ENCODE data around the gene MKLN1. TPM values are rescaled to one million over a fixed set of nuclear protein-coding genes. Genes with fewer than 3 reads are reported as not detected.
A peak's percentile ranks its signal among the peaks of the same experiment; 100 is the strongest.

Gene MKLN1
- total and polyA plus RNA-seq, 2 of the 13 experiments (the other 11 are each of a cell fraction or from before 2014, with no cell fraction given), result 33.6 to 43.5 TPM

DNA sequence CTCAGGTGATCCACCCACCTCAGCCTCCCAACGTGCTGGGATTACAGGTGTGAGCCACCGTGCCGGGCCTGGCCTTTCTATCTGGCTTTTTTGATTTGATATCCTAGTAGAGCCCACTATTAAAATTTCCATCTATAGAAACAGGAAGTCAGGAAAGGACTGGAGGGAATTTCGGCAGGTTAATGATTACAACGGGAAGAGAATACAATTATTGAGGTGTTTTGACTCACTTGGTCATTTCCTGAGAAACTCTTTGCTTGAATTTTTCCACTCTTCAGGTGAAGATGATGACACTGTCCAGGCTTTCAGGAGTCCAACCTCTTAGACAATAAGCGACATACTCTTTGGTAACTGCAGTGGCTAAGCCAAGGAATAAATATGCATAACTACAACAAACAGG is 1.1 kb upstream of the MKLN1 start (continued):
- TF ChIP-seq FOXO1 (CRISPR knock-in tag; IDR thresholded peaks at IDR 0.05), result no peak
- peak; percentile 33; the same call in 1 of the 2 replicates for TF ChIP-seq MIER2 (CRISPR knock-in tag; IDR thresholded peaks at IDR 0.05)
- TF ChIP-seq ZNF713 (CRISPR knock-in tag; IDR thresholded peaks at IDR 0.05), result 0 out of 2 replicates have a peak, but pooled peaks have one; percentile 20
- TF ChIP-seq ETV5 (CRISPR knock-in tag; IDR thresholded peaks at IDR 0.05; ENCODE audit: borderline replicate concordance), result peak; percentile 33; the same call in 1 of the 2 replicates
- 0 out of 2 replicates have a peak, but pooled peaks have one; percentile 22 for TF ChIP-seq CEBPG (CRISPR knock-in tag; IDR thresholded peaks at IDR 0.05)
- TF ChIP-seq, protein P1, sequence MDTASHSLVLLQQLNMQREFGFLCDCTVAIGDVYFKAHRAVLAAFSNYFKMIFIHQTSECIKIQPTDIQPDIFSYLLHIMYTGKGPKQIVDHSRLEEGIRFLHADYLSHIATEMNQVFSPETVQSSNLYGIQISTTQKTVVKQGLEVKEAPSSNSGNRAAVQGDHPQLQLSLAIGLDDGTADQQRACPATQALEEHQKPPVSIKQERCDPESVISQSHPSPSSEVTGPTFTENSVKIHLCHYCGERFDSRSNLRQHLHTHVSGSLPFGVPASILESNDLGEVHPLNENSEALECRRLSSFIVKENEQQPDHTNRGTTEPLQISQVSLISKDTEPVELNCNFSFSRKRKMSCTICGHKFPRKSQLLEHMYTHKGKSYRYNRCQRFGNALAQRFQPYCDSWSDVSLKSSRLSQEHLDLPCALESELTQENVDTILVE (CRISPR knock-in tag; IDR thresholded peaks at IDR 0.05), result 0 out of 2 replicates have a peak, but pooled peaks have one; percentile 53
- peak; percentile 29; the same call in 1 of the 2 replicates for TF ChIP-seq ZFP82 (CRISPR knock-in tag; IDR thresholded peaks at IDR 0.05; ENCODE audit: borderline replicate concordance)
- TF ChIP-seq JARID2 (CRISPR knock-in tag; IDR thresholded peaks at IDR 0.05; ENCODE audit: insufficient replicate concordance), result no peak
- TF ChIP-seq ZNF557 (CRISPR knock-in tag; IDR thresholded peaks at IDR 0.05), result no peak

DNA sequence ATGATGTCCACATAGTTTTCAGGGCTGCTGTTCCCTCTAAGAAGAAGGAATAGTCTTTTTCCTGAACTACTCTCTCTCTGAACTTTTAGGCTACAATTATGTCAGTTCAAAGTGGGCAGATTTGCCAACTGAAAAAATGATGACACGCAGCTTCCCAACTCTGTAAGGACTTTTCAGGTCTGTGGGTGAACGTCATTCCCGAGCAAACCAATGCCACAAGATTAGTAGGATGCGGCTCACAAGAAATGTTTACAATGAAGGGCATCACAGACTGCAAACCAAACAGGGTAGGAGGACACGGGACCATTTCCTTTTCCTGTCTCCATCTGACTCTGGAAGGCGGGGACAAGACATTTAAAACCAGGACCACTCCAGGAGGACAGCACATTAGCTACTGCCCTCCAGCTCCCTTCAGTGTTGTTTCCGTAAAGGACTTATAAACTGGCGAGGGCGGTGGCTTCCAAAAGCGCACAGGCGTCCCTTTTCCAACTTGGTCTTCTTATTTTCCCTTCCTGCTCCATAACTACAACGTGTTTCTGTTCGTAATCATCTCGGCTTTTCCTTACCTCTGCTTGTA is 539 bp upstream of the MKLN1 start:
- WGBS (ENCODE audit: low lambda C conversion rate), result 1% methylated on average over 14 of the region's 14 CpGs
- Histone ChIP-seq H2AFZ (ENCODE audit: low read length) (peak overlapping the region; percentile 89), H3K9me3 (ENCODE audit: low read length) (no peaks in the 10 kb centered on the region), H3K36me3 (replicated peaks in 1 of 2; ENCODE audit: control insufficient read depth in 1 of 2, insufficient read depth in 2 of 2, low read length in 2 of 2) (no peaks in the 10 kb centered on the region), H3K4me3 (replicated peaks in 1 of 3; ENCODE audit: insufficient read depth in 1 of 3, low read depth in 2 of 3, low read length in 3 of 3) (peak overlapping the region; percentile 92 to 100 (median 99)), H3K9ac (ENCODE audit: insufficient read depth, low read depth, low read length) (peak overlapping the region; percentile 100), H3K4me2 (ENCODE audit: low read depth, low read length) (peak overlapping the region; percentile 96), H3K27me3 (ENCODE audit: control insufficient read depth in 1 of 2, insufficient read depth in 2 of 2, low read length in 2 of 2) (no peaks in the 10 kb centered on the region; a peak in 1 of 5 replicates), H3K27ac (ENCODE audit: extremely low read length, insufficient read depth, low read length) (peak overlapping the region; percentile 98), H3K4me1 (ENCODE audit: insufficient read depth, low read length) (peaks cover 62% of the 10 kb centered on the region), H3K79me2 (ENCODE audit: insufficient read depth, low read length) (peaks cover 49% of the 10 kb centered on the region), H4K20me1 (ENCODE audit: insufficient read depth, low read length) (peaks cover 37% of the 10 kb centered on the region)
- TSS peak; percentile 72 for BruUV-seq (replicated peaks)
- intact Hi-C loops (cut with micrococcal nuclease; ENCODE audit: unreplicated experiment), result loop anchor here (2.0 to 5.0 kb wide), 2 partner anchors 216 to 260 kb away; no protein-coding TSS in a partner anchor
- FAIRE-seq (no peak), DNase-seq (ENCODE audit: low spot score) (peak; percentile 38), ATAC-seq (peak; percentile 58)
- CTCF ChIA-PET (ENCODE audit: low intra/inter-chr PET ratio, low total read pairs), result no interaction called here
- in situ Hi-C loops (cut with HindIII; ENCODE audit: extremely low pct_ligation_motif_present, low pct_unique_long_range_greater_than_20kb), result no loop called here
- POLR2A ChIA-PET, result interaction anchor here (0.8 to 1.2 kb wide), 5 partner anchors 9 to 269 kb away, joined by 3 to 5 read pairs (median 3); no protein-coding TSS in a partner anchor
- no peak for TF ChIP-seq DNMT3B (CRISPR knock-in tag; conservative IDR thresholded peaks at IDR 0.05)
- TF ChIP-seq CCAR2 (optimal IDR thresholded peaks at IDR 0.05; ENCODE audit: low read depth, low read length), result no peak
- TF ChIP-seq SKI (IDR thresholded peaks at IDR 0.05; ENCODE audit: partially characterized antibody), result no peak
- TF ChIP-seq, protein P2, sequence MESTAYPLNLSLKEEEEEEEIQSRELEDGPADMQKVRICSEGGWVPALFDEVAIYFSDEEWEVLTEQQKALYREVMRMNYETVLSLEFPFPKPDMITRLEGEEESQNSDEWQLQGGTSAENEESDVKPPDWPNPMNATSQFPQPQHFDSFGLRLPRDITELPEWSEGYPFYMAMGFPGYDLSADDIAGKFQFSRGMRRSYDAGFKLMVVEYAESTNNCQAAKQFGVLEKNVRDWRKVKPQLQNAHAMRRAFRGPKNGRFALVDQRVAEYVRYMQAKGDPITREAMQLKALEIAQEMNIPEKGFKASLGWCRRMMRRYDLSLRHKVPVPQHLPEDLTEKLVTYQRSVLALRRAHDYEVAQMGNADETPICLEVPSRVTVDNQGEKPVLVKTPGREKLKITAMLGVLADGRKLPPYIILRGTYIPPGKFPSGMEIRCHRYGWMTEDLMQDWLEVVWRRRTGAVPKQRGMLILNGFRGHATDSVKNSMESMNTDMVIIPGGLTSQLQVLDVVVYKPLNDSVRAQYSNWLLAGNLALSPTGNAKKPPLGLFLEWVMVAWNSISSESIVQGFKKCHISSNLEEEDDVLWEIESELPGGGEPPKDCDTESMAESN (CRISPR knock-in tag; conservative IDR thresholded peaks at IDR 0.05), result no peak
- no peak for TF ChIP-seq NRL (CRISPR knock-in tag; IDR thresholded peaks at IDR 0.05; ENCODE audit: borderline replicate concordance)
- TF ChIP-seq GABPA (IDR thresholded peaks at IDR 0.05; ENCODE audit: low read depth, low read length), result peak; percentile 38; the same call in 1 of the 2 replicates
- peak; percentile 80 for TF ChIP-seq GABPA (CRISPR knock-in tag; IDR thresholded peaks at IDR 0.05; ENCODE audit: low read depth)
- TF ChIP-seq JUN (CRISPR knock-in tag; IDR thresholded peaks at IDR 0.05), result no peak
- TF ChIP-seq NFATC3 (CRISPR knock-in tag; IDR thresholded peaks at IDR 0.05), result 0 out of 2 replicates have a peak, but pooled peaks have one; percentile 16
- no peak for TF ChIP-seq ZNF326 (CRISPR knock-in tag; IDR thresholded peaks at IDR 0.05; ENCODE audit: borderline replicate concordance)
- TF ChIP-seq, protein P3, sequence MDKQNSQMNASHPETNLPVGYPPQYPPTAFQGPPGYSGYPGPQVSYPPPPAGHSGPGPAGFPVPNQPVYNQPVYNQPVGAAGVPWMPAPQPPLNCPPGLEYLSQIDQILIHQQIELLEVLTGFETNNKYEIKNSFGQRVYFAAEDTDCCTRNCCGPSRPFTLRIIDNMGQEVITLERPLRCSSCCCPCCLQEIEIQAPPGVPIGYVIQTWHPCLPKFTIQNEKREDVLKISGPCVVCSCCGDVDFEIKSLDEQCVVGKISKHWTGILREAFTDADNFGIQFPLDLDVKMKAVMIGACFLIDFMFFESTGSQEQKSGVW (CRISPR knock-in tag; IDR thresholded peaks at IDR 0.05; ENCODE audit: borderline replicate concordance), result no peak
- no peak for TF ChIP-seq TOE1 (CRISPR knock-in tag; IDR thresholded peaks at IDR 0.05)
- TF ChIP-seq MIXL1 (CRISPR knock-in tag; IDR thresholded peaks at IDR 0.05), result no peak

Measured in HepG2 (cell line).